GM12878 (cell line): Measurements from ENCODE around the gene PARM1. TPM values are rescaled to one million over a fixed set of nuclear protein-coding genes. Genes with fewer than 3 reads are reported as not detected.

Experiments
- ATAC-seq: fragments of 200-7000 bp; cut with Tn5 transposase; 3 replicates; pipeline ENCODE4 v1.9.1; 2020; ENCODE audit warnings: mild to moderate bottlenecking, moderate library complexity
- BruUV-seq: library from RNA; stranded (reverse); fragments of 400-500 nt; replicated peaks from 2 replicates; lab custom pipeline; 2021; lab: Mats Ljungman, UMichigan
- CTCF ChIA-PET: fragments of 300-600 bp; sonication (Branson Sonifier 250); formaldehyde crosslinking; extraction: SDS; loops from one replicate; lab custom pipeline; 2021; ENCODE audit warnings: inconsistent platforms; lab: Yijun Ruan, JAX
- POLR2A ChIA-PET: fragments of 350-600 bp; formaldehyde crosslinking; extraction: SDS; loops from one replicate; lab custom pipeline; 2021; ENCODE audit warnings: inconsistent platforms; lab: Charles Lee
- RAD21 ChIA-PET: fragments of 300-600 bp; sonication (Branson Sonifier 250); formaldehyde crosslinking; loops from one replicate; lab custom pipeline; 2023; ENCODE audit warnings: antibody characterized with exemption; ENCODE audit not compliant: unreplicated experiment; lab: Charles Lee
- SMC1A ChIA-PET: fragments of 300-600 bp; sonication (Branson Sonifier 250); formaldehyde crosslinking; loops from one replicate; lab custom pipeline; 2023; ENCODE audit not compliant: unreplicated experiment, uncharacterized antibody; lab: Charles Lee
- DNase-seq: peaks from one replicate; pipeline ENCODE4 v3.0.0-alpha.2; 2011; ENCODE audit warnings: low read depth, low spot score
- FAIRE-seq: peaks from 3 replicates; lab custom pipeline; 2011; peaks lifted over from hg19 to GRCh38; lab: Jason Lieb, UNC
- H2AFZ ChIP-seq: 2 replicates; pipeline ENCODE4 v1.6.0; 2011; ENCODE audit warnings: low read depth, low read length, control low read depth; ENCODE audit not compliant: control insufficient read depth
- H3K27ac ChIP-seq: 2 replicates; pipeline ENCODE4 v1.5.1; 2011; ENCODE audit warnings: control low read depth; ENCODE audit not compliant: control insufficient read depth, insufficient read depth
- H3K27me3 ChIP-seq, 2 experiments: replicated peaks in 1 of 2; 2 replicates each; pipeline versions ENCODE4 v1.6.0 to v1.6.1; 2011; ENCODE audit warnings: low read length in 1 of 2; ENCODE audit not compliant: control insufficient read depth in 2 of 2, insufficient read depth in 2 of 2
- H3K36me3 ChIP-seq, 2 experiments: 2 replicates each; pipeline ENCODE4 v1.5.1; 2011; ENCODE audit warnings: low read length in 1 of 2; ENCODE audit not compliant: control insufficient read depth in 2 of 2, insufficient read depth in 2 of 2
- H3K4me1 ChIP-seq: 2 replicates; pipeline ENCODE4 v1.6.1; 2011; ENCODE audit warnings: mild to moderate bottlenecking, low read length, moderate library complexity, mixed read lengths; ENCODE audit not compliant: control insufficient read depth, insufficient read depth
- H3K4me2 ChIP-seq: 2 replicates; pipeline ENCODE4 v1.6.0; 2011; ENCODE audit warnings: control low read depth; ENCODE audit not compliant: control insufficient read depth, insufficient read depth
- H3K4me3 ChIP-seq: fragments of 200-600 bp; sonication (generic); 2 replicates; pipeline ENCODE4 v1.5.1; 2016
- H3K79me2 ChIP-seq: 2 replicates; pipeline ENCODE4 v1.6.0; 2011; ENCODE audit warnings: low read length; ENCODE audit not compliant: control insufficient read depth, insufficient read depth
- H3K9ac ChIP-seq: 2 replicates; pipeline ENCODE4 v1.8.0; 2011; ENCODE audit warnings: low read length, control low read depth, mixed read lengths; ENCODE audit not compliant: control insufficient read depth, insufficient read depth
- H3K9me3 ChIP-seq: replicated peaks from 3 replicates; pipeline ENCODE4 v1.5.1; 2011; ENCODE audit warnings: mild to moderate bottlenecking, low read length; ENCODE audit not compliant: control insufficient read depth, insufficient read depth
- H4K20me1 ChIP-seq: 2 replicates; pipeline ENCODE4 v1.6.0; 2011; ENCODE audit not compliant: control insufficient read depth, insufficient read depth
- ASH2L ChIP-seq: fragments of 300-600, 200-600 bp; sonication (generic); IDR thresholded peaks from 2 replicates; pipeline ENCODE4 v1.6.1; 2017; ENCODE audit warnings: low read depth, mild to moderate bottlenecking, borderline replicate concordance
- CBX5 ChIP-seq: sonication (generic); IDR thresholded peaks from 2 replicates; pipeline ENCODE4 v1.6.1; 2016; ENCODE audit warnings: low read depth, moderate library complexity, mild to moderate bottlenecking, inconsistent platforms
- EZH2 ChIP-seq: IDR thresholded peaks from 2 replicates; pipeline ENCODE4 v1.6.1; 2012; ENCODE audit warnings: low read depth, mild to moderate bottlenecking, control low read depth, inconsistent platforms, low read length, borderline replicate concordance; ENCODE audit not compliant: control insufficient read depth
- GATAD2B ChIP-seq: fragments of 450-650 bp; conservative IDR thresholded peaks from 2 replicates; pipeline ENCODE4 v1.6.1; 2017; ENCODE audit warnings: low read depth, mild to moderate bottlenecking, moderate library complexity
- MXI1 ChIP-seq: fragments of 150-350 bp; IDR thresholded peaks from 2 replicates; pipeline ENCODE4 v1.6.1; 2011; ENCODE audit warnings: low read depth, mild to moderate bottlenecking, inconsistent platforms, low read length, improper control_type of control experiment
- MYB ChIP-seq: fragments of 150-350 bp; IDR thresholded peaks from 2 replicates; pipeline ENCODE4 v1.6.1; 2014; ENCODE audit warnings: mild to moderate bottlenecking, low read depth, low read length, borderline replicate concordance
- PAX5 ChIP-seq: IDR thresholded peaks from 2 replicates; pipeline ENCODE4 v1.6.1; 2011; ENCODE audit warnings: low read depth, low read length, borderline replicate concordance
- SIN3A ChIP-seq: IDR thresholded peaks from 2 replicates; pipeline ENCODE4 v1.6.1; 2012; ENCODE audit warnings: low read depth, low read length, improper control_type of control experiment
- YBX1 ChIP-seq: fragments of 450-650 bp; IDR thresholded peaks from 2 replicates; pipeline ENCODE4 v1.6.1; 2016; ENCODE audit warnings: antibody characterized with exemption
- ZZZ3 ChIP-seq: IDR thresholded peaks from 2 replicates; pipeline ENCODE4 v1.6.1; 2011; ENCODE audit warnings: low read depth; ENCODE audit not compliant: control insufficient read depth, insufficient read length
- WGBS: methylation state at CpG from one replicate; pipeline ENCODE4 v1.1.6; 2016; ENCODE audit warnings: low lambda C conversion rate; ENCODE audit not compliant: insufficient replicate concordance, insufficient coverage; ENCODE audit errors: missing lambda C conversion rate; 5-methylcytosine and 5-hydroxymethylcytosine counted together
- in situ Hi-C: fragments of 300-500 bp; cut with MboI; formaldehyde crosslinking; loops from 9 replicates; pipeline ENCODE4 v1.14.3; 2018; ENCODE audit warnings: mixed read lengths
- intact Hi-C: fragments of 100-400 bp; cut with micrococcal nuclease; formaldehyde crosslinking; loops from one replicate; pipeline ENCODE4 v1.14.2; 2022; ENCODE audit not compliant: unreplicated experiment
- polyA plus RNA-seq, 11 experiments: library from polyadenylated mRNA; depleted of rRNA in 4 of 11; unstranded in 6 of 11; stranded (reverse) in 5 of 11; fragments of >200 nt; fragmentation: Nextera tagmentation in 4 of 11; fragmentation: Illumina TruSeq in 1 of 11; extraction: Ambion mirVana in 4 of 11; extraction: Trizol in 1 of 11; gene quantifications; 1 replicate in 1 of 11; 2 replicates in 10 of 11; pipeline versions ENCODE4 v1.2.1 to v1.2.3, GENCODE V29; 2011 to 2016; ENCODE audit warnings: inconsistent platforms in 2 of 11, missing spikeins in 2 of 11, low read depth in 1 of 11
- total RNA-seq, 4 experiments: library from RNA; depleted of rRNA in 3 of 4; stranded (reverse); fragments of >200 nt in 3 of 4; fragmentation: Illumina TruSeq in 1 of 4; extraction: Trizol in 1 of 4; gene quantifications; 2 replicates each; pipeline versions ENCODE4 v1.2.1 to v1.2.3, GENCODE V29; 2013 to 2021
- TF ChIP-seq, protein P1 (sequence below): IDR thresholded peaks from 2 replicates; pipeline ENCODE4 v1.6.1; 2012; ENCODE audit warnings: mild to moderate bottlenecking, low read depth, low read length
- TF ChIP-seq, protein P2 (sequence below): fragments of 450-650 bp; IDR thresholded peaks from 2 replicates; pipeline ENCODE4 v1.6.1; 2016; ENCODE audit warnings: mild to moderate bottlenecking, moderate library complexity, borderline replicate concordance
- TF ChIP-seq, protein P3 (sequence below): fragments of 450-650 bp; formaldehyde crosslinking; IDR thresholded peaks from 2 replicates; pipeline ENCODE4 v1.5.0; 2022; ENCODE audit warnings: mild to moderate bottlenecking, missing genetic modification characterization

Gene PARM1
- total and polyA plus RNA-seq, 10 of the 15 experiments (the other 5 are each of a cell fraction or from before 2014, with no cell fraction given) = 13.9 to 56.2 (median 41.3) TPM

DNA sequence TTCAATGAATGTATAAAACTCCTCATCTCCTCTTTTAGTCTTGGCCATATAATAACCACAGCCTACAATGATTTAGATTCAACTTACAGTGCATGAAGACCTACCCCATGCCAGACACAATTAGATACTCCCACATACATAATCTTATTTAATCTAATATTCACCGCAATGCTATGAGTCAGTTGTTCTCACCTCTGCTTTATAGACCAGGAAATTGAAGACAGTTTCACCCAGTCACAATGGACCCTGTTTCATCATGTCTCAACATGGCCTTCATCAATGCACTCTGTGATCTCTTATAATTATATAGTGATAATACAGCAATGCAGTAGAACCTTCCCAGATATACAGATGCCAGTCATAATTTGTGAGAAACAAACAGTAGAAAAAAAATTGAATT lies 148.6 kb downstream of the PARM1 start (continued):
- TF ChIP-seq EZH2 (no peak), ASH2L (no peak), YBX1 (no peak), MXI1 (no peak), SIN3A (no peak), GATAD2B (no peak), PAX5 (no peak)

DNA sequence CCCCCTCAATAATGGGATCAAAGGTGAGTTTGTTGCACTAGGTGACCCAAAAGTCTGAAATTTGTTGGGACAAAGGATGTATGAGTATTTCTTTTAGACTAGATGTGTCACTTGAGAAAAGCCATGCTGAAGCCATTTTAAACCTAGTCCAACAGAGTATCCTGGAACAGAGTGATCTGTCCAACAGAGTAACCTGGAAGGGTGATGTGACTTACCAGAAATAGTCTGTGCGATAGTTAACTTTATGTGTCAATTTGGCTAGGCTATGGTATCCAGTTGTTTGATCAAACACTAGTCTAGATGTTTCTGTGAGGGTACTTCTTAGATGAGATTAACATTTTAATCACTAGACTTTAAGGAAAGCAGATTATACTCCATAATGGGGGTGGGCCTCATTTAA lies 154.5 kb downstream of the PARM1 start:
- in situ Hi-C loops (no loop called here), intact Hi-C loops (no loop called here)
- ATAC-seq = no peak
- SMC1A ChIA-PET = no interaction called here
- Histone ChIP-seq H2AFZ (no peak overlapping the region), H3K4me3 (no peak overlapping the region), H3K79me2 (no peaks in the 10 kb centered on the region), H3K9ac (no peak overlapping the region), H3K27me3 (no peaks in the 10 kb centered on the region), H3K4me1 (no peaks in the 10 kb centered on the region), H3K36me3 (no peaks in the 10 kb centered on the region), H4K20me1 (no peaks in the 10 kb centered on the region), H3K27ac (no peak overlapping the region), H3K9me3 (no peaks in the 10 kb centered on the region), H3K4me2 (no peak overlapping the region)
- CTCF ChIA-PET = no interaction called here
- 43% methylated on average over 1 of the region's 1 CpG for WGBS
- no peak for DNase-seq
- no TSS peak for BruUV-seq
- POLR2A ChIA-PET = no interaction called here
- RAD21 ChIA-PET = no interaction called here
- FAIRE-seq = no peak
- TF ChIP-seq, protein P1, sequence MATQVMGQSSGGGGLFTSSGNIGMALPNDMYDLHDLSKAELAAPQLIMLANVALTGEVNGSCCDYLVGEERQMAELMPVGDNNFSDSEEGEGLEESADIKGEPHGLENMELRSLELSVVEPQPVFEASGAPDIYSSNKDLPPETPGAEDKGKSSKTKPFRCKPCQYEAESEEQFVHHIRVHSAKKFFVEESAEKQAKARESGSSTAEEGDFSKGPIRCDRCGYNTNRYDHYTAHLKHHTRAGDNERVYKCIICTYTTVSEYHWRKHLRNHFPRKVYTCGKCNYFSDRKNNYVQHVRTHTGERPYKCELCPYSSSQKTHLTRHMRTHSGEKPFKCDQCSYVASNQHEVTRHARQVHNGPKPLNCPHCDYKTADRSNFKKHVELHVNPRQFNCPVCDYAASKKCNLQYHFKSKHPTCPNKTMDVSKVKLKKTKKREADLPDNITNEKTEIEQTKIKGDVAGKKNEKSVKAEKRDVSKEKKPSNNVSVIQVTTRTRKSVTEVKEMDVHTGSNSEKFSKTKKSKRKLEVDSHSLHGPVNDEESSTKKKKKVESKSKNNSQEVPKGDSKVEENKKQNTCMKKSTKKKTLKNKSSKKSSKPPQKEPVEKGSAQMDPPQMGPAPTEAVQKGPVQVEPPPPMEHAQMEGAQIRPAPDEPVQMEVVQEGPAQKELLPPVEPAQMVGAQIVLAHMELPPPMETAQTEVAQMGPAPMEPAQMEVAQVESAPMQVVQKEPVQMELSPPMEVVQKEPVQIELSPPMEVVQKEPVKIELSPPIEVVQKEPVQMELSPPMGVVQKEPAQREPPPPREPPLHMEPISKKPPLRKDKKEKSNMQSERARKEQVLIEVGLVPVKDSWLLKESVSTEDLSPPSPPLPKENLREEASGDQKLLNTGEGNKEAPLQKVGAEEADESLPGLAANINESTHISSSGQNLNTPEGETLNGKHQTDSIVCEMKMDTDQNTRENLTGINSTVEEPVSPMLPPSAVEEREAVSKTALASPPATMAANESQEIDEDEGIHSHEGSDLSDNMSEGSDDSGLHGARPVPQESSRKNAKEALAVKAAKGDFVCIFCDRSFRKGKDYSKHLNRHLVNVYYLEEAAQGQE = no peak
- TF ChIP-seq CBX5 = no peak
- TF ChIP-seq, protein P2, sequence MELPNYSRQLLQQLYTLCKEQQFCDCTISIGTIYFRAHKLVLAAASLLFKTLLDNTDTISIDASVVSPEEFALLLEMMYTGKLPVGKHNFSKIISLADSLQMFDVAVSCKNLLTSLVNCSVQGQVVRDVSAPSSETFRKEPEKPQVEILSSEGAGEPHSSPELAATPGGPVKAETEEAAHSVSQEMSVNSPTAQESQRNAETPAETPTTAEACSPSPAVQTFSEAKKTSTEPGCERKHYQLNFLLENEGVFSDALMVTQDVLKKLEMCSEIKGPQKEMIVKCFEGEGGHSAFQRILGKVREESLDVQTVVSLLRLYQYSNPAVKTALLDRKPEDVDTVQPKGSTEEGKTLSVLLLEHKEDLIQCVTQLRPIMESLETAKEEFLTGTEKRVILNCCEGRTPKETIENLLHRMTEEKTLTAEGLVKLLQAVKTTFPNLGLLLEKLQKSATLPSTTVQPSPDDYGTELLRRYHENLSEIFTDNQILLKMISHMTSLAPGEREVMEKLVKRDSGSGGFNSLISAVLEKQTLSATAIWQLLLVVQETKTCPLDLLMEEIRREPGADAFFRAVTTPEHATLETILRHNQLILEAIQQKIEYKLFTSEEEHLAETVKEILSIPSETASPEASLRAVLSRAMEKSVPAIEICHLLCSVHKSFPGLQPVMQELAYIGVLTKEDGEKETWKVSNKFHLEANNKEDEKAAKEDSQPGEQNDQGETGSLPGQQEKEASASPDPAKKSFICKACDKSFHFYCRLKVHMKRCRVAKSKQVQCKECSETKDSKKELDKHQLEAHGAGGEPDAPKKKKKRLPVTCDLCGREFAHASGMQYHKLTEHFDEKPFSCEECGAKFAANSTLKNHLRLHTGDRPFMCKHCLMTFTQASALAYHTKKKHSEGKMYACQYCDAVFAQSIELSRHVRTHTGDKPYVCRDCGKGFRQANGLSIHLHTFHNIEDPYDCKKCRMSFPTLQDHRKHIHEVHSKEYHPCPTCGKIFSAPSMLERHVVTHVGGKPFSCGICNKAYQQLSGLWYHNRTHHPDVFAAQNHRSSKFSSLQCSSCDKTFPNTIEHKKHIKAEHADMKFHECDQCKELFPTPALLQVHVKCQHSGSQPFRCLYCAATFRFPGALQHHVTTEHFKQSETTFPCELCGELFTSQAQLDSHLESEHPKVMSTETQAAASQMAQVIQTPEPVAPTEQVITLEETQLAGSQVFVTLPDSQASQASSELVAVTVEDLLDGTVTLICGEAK = no peak
- TF ChIP-seq, protein P3, sequence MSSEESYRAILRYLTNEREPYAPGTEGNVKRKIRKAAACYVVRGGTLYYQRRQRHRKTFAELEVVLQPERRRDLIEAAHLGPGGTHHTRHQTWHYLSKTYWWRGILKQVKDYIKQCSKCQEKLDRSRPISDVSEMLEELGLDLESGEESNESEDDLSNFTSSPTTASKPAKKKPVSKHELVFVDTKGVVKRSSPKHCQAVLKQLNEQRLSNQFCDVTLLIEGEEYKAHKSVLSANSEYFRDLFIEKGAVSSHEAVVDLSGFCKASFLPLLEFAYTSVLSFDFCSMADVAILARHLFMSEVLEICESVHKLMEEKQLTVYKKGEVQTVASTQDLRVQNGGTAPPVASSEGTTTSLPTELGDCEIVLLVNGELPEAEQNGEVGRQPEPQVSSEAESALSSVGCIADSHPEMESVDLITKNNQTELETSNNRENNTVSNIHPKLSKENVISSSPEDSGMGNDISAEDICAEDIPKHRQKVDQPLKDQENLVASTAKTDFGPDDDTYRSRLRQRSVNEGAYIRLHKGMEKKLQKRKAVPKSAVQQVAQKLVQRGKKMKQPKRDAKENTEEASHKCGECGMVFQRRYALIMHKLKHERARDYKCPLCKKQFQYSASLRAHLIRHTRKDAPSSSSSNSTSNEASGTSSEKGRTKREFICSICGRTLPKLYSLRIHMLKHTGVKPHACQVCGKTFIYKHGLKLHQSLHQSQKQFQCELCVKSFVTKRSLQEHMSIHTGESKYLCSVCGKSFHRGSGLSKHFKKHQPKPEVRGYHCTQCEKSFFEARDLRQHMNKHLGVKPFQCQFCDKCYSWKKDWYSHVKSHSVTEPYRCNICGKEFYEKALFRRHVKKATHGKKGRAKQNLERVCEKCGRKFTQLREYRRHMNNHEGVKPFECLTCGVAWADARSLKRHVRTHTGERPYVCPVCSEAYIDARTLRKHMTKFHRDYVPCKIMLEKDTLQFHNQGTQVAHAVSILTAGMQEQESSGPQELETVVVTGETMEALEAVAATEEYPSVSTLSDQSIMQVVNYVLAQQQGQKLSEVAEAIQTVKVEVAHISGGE (CRISPR knock-in tag) = no peak
- no peak for TF ChIP-seq MYB
- TF ChIP-seq ZZZ3 = no peak
